ENCODE results near the gene TMEM175.

DNA sequence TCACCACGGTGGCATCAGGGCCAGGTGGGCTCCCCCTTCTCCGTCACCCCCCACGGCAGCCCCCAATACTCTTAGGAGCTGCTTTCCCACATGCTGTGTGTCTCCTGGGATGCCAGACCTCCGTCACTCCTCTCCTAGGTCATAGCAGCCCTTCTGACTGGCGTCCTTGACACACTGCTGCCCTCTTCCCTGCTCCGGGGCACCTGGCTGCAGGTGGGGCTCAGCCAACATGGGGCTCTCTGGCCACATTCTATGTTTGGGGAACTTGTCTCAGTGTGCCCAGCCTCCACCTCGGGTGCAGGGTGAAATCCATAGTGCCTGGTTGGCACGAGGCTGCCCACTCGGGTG, 13.8 kb downstream of the TMEM175 start:
- no peak for TF ChIP-seq EZH2phosphoT487 (IDR thresholded peaks at IDR 0.05; ENCODE audit: borderline replicate concordance, low read depth, low read length)
- TF ChIP-seq, protein P1, sequence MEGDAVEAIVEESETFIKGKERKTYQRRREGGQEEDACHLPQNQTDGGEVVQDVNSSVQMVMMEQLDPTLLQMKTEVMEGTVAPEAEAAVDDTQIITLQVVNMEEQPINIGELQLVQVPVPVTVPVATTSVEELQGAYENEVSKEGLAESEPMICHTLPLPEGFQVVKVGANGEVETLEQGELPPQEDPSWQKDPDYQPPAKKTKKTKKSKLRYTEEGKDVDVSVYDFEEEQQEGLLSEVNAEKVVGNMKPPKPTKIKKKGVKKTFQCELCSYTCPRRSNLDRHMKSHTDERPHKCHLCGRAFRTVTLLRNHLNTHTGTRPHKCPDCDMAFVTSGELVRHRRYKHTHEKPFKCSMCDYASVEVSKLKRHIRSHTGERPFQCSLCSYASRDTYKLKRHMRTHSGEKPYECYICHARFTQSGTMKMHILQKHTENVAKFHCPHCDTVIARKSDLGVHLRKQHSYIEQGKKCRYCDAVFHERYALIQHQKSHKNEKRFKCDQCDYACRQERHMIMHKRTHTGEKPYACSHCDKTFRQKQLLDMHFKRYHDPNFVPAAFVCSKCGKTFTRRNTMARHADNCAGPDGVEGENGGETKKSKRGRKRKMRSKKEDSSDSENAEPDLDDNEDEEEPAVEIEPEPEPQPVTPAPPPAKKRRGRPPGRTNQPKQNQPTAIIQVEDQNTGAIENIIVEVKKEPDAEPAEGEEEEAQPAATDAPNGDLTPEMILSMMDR (conservative IDR thresholded peaks at IDR 0.05; ENCODE audit: low read length) = no peak

All from OCI-LY7 (cell line).